GM04504 (cell line): Measurements from ENCODE around the gene SLC17A9.

Source experiments
- DNase-seq: peaks from one replicate; pipeline ENCODE4 v3.0.0-alpha.2; 2012; ENCODE audit warnings: low read depth

SLC17A9 gene

DNA sequence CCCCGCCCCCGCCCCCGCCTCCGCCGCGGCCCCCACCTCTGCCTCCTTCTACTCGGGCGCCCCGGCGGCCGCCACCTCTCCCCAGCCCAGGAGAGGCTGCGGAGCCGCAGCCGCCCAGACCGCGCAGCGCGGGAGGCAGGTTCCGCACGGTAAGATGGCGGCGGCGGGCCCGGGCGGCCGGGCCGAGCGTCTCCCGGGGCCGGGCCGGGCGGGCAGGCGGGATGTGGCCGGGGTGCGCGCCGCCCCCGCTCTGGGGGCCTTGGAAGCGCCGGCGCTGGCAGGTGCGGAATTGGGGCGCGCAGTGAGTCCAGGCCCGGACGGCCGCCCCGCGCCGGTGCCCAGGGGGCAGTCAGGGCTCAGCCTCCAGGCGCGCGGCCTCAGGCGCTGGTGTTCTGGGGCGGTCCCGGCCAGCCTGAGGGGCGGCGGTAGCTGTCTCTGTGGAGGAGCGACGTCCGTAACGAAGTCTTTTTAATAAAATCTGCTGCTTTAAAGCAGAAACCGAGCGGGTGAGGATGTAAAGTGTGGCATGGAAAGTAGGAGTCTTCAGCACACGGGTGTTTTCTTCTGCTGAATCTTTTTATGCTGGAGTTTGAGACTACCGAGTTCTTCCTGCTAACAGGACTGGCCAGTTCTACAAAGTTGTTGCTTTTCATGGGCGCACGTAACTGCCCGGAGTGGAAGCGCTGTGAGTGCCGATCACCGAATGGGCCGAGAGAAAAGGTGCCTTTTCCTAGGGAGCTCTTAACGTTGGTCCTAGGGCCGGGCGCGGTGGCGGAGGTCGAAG lies 14.2 kb upstream of the SLC17A9 start, which contains the start of gene GID8:
TSS of gene GID8 (plus strand) at position 43 of the 784 bp plus-strand sequence. CDS start 3,356 bp downstream, outside the sequence.
- no peak for DNase-seq

DNA sequence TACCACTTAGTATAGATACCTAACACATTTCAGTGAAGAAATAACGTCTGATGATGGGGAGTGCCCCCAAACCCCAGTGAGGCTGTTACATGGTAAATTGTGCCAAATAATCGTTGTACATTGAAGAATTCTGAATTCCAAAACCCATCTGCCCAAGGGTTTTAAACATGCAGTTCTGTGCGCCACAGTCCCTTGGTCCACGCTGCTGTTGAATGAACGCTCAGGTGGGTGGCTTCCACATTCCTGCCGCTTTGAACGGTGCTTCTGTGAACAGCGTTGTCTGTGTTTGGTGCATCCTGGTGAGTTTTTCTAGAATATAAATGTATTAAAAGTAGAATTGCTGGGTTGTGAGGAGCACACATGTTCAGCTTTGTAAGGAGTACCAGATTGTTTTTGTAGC lies 11.6 kb upstream of the SLC17A9 start:
- no peak for DNase-seq

DNA sequence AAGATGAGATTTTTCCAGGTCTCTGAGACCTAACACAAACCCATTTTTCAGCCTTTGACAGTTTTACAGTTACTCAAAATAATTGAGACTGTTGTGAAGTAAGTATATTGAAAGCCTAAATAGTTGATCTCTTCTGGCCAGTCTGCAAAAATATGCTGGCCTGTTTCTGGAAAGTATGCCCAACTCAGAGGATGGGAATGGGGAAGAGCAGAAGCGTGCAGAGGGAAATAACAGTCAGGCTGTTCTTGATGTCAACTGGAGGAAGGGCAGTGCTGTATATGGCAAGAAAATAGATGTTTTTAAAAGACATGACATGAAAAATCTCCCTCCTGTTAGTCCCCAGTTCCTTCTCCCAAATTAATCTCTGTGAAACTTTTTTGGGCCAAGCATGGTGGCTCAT lies 10.7 kb upstream of the SLC17A9 start:
- no peak for DNase-seq

DNA sequence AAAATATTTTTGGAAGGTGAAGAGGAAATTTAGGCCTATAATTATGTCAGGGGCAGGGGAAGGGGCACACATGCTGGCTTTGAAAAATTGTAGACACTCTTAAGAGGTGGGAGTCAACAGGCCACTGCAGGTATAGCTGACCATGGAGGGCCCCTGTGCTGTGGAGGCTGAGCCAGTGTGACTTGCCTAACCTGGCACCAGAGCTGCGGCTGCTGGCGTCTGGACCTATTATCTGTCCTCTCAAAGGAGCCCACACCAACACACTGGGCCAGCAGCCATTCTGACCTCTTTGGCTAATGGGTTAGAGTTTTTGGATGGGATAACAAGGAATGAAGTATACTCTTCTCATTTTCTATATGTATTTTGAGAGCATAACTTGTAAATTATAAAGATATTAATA lies 10.1 kb upstream of the SLC17A9 start:
- DNase-seq = no peak

DNA sequence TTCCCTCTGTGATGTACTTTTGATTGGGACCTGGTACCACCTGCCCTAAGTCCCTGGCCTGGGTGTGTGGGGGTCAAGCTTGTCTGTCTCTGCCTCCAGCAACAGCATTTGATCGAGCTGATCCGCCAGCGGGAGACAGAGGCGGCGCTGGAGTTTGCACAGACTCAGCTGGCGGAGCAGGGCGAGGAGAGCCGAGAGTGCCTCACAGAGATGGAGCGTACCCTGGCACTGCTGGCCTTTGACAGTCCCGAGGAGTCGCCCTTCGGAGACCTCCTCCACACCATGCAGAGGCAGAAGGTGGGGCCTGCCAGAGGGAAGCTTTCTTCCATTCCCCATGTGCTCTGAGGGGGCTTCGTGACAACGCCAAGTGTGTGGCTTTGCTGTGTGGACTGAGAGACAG lies 9.1 kb upstream of the SLC17A9 start:
- no peak for DNase-seq

DNA sequence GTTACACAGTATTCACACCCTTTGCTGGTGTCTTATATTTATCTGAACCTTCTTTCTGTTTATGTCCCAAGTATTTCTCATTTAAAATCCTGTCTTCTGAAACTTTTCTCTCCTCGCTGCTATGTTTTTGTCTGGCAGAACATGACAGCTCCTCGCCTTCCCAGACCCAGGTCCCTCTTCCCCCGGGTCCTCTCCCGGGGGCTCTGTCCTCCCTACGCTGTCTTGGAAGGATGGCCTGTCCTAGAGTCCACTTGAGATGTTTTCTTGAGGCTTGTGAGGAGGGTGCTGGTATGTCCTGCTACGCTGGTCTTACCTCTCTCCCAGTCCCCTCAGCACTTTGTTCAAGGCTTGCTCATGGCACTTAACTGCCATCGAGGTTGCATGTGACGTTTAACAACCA lies 8.3 kb upstream of the SLC17A9 start:
- DNase-seq = no peak

DNA sequence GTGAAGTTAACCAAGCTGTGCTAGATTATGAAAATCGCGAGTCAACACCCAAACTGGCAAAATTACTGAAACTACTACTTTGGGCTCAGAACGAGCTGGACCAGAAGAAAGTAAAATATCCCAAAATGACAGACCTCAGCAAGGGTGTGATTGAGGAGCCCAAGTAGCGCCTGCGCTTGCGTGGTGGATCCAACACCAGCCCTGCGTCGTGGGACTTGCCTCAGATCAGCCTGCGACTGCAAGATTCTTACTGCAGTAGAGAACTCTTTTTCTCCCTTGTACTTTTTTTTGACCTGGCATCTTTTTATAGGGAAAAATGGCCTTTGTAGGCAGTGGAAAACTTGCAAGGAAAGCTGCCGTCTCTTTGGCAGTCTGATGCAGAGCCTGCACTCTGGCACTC lies 7.8 kb upstream of the SLC17A9 start:
- no peak for DNase-seq

DNA sequence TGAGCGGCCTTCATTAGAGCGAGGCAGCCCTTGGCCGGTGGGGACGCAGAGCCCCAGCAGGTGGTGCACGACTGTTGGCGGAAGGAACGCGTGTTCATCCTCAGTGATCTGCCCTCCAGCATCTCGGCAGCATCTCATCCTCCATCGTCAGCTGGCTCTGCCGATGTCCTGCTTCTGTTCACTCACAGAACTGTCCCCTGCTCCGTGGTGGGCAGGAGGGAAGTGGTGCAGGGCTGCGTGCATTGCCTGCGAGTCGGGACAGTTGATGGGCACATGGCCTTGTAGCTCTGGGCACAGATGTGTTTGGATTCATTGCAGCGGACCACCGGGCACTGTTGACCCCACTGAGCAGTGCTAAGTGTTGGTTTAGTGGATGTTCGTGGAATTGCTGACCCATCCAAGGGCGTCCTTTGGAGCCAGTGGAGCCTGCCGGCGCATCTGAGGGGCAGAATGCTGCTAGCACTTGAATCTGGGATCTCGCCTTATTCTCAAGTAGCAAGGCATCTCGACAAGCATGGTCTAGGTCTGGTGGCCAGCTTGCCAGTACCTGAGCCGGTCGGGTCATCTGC lies 6.7 kb upstream of the SLC17A9 start:
- DNase-seq = no peak

DNA sequence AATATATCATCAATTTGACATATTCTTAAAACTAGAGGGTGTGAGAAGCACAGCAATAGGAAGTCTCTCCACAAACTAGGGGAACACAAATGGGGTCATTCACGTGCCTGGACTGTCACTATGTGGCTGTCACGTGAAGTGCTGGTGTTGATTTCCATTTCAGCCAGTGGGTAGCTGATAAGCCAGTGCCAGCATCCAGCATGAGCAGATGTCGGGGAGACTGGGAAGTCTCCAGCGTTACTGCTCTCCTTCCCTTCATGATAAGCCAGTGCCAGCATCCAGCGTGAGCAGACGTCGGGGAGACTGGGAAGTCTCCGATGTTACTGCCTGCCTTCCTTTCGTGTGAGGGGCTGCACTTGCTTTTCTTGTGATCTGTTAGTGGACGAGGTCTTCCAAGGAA lies 5.6 kb upstream of the SLC17A9 start:
- DNase-seq = no peak

DNA sequence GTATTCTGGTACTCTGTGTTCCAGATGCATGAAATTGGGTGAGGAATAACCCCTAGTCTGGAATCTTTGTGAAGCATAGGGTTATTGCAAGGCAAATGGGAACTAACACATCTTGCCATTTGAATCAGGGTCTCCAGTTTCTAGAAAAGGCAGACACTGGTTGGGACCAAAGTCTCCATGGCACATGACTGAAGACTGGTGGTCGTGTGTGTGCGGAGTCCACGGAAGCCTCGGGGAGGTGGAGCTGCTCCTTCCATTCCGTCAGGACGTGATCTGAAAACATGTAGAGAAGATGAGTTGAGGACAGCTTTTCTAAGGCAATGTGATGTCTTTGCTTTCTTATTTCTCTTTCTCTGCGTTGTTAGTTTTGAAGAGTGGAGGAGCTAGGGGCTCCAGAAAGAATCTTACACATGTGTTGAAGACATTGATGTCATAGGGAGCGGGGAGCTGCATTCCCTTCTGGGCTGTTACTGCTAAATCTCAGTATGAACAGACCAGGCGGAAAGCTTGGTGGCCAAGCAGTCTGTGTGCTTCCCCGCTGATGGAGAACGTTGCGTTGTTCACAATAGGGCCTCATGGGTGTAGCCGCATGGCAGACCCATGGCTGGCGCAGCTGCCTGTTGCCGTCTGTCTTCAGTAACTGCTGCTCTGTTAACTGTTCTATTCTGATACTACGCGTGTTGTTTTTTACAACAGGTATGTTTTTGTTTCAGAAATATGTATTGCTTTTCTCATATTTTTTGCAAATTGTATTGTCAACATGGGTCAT lies 4.8 kb upstream of the SLC17A9 start:
- no peak for DNase-seq

DNA sequence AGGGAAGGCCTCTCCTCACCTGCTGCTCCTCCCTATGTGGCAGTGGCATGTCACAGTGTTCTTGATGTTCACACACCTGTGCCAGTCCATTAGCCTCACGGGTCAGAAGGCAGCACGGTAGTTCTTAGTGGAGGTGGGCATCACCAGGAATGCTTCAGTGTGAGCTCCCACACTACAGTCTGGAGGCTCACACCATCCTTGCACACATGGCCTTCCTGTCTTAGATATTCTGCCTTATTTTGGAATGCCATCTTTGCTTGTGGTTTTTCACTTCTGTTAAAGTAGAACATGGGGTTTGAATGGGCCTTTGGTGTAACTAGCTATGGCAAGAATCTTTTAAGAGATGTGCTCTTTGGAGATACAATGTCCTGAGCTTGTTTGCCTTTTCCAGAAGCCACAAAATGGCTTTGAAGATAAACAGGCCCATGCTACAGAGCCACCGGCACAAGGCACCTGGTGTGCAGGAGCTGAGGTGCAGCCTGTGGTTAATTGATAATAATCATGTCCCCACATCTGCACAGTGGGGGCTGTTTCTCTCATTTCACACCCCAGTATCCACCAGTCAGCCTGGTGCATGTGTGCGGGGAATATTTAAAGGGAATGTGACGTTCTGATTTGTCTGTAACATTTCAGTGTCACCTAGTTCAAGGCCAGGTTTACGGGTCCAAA lies 3.2 kb upstream of the SLC17A9 start:
- DNase-seq = no peak

DNA sequence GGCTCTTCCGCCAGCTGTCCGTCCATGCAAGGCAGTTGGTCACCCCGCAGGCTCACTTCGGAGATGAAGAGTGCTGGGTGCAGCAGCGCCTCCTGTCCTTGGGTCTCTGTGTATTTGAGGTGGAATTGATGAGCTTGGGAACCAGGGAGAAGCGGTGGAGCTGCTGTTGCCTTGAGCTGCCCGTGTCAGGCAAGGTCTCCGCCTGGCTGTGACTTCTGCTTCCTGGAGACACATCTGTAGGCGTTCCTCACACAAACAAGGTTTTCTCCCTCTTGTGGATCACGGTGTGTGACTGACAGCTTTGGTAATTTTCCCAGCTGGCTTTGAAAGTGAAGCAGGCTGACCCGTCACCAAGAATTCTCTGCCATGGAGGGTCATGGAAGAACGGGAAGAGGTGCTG lies 2.5 kb upstream of the SLC17A9 start:
- no peak for DNase-seq

DNA sequence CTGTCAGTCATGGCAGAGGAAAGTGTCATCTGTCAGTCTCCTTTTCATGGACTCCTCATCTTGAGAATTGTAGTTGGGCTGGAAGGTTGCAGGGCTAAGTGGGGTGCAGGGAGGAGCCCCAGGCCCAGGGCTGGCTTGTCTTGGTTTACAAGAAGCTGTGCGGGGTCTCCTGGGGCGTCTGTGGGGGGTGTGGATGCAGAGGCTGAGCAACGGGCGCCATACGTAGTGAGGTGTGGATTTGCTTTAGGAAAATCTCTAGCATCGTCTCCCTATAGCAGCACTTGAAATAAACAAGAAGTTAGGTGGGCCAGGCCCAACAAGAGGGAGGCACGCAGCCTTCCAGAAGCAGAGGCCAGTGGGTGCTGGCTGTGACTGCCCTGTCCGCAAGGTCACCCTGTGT lies 1.8 kb upstream of the SLC17A9 start:
- no peak for DNase-seq

DNA sequence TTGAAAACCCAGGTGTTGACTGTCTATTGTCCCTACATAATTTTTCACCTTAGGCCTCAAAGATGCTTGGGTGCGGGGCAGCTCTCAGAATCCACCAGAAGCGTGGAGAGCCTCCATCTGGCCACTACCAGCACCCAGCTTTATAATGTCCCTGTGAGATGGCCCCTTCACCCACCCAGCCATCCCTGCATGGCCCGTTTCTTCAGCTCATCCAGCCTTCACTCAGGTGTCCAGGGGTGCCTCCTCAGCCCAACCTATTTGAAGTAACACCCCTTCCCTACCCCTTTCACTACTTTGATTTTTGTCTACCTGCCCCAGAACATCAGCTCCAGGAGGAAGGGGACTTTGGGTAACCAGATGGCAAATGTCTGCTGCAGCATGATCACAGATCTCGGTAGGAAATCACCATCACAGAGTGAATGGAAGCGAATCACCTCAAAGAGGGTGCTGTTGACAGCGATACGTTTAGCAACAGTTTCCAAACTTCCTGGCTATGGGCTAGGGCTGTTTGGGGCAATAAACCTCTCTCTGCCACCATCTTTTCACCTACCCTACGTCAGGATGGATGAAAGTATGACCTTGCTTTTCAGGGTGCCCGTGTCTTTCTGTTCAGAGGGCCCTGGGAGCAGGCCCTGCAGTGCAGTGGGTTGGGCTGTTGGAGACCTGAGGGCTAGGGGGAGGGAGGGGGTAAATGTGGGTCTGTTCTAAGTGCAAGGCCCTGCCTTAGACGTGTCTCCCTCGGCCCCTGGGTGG lies 1.2 kb upstream of the SLC17A9 start:
- no peak for DNase-seq

DNA sequence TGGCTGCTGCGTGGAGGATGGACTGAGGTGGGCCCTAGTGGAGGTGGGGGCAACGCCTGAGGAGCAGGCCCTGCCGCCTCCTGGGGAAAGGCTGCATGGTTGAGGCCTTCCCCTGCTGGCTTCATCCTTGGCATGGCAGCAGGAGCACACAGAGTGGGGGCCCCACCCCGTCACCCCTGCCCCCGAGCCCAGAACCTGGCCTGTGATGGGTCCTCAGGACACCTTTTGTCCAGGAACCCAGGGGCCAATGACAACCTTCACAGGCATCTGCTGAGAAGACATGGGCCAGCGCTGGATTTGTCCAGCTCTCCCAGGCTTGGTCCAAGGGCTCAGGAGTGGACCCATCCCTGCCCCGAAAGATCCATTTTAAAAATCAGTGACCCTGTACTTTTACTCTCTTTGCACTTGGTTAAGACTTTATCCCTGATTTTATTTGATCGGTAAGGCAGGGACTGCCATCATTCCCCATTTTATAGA lies 575 bp upstream of the SLC17A9 start:
- DNase-seq = no peak

DNA sequence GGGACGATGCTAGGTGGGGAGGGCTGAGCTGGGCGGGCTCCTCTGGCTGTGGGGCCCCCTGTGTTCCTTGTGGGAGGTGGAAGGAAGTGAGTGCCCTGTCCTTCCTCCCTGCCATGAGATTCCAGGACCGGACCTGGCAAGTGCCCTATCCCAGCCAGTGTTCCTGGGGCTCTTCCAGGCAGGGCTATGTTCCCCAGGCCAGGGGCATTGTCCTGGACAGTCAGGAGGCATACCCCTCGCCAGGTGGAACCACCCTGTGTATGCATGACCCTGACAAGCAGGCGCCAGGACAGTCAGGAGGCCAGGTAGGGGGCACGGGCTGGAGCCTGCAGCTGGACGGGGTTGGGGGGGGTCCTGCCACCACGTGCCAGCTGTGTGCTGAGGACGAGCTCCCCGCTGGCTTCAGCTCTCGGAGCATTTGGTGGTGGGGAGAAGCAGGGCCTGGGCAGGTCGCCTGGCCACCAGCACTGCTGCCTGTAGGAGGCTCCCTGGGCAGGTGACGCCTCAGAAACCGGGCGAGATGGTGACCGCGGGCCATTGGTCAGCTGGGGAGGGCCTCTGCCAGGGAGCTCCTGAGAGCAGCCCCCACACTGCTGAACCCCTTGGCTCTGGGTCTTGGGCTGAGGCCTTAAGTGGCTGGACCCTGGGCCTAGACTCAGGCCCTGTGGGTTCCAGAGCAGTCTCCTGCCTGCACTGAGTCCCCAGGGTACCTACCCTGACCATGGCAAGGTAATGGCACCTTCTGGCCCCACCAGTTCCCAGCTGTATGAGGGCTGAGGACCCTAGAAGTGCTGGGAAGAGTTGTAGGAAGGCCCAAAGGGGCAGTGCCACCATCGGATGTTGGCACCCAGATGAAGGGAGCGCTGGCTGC lies 694 bp downstream of the SLC17A9 start:
- no peak for DNase-seq

DNA sequence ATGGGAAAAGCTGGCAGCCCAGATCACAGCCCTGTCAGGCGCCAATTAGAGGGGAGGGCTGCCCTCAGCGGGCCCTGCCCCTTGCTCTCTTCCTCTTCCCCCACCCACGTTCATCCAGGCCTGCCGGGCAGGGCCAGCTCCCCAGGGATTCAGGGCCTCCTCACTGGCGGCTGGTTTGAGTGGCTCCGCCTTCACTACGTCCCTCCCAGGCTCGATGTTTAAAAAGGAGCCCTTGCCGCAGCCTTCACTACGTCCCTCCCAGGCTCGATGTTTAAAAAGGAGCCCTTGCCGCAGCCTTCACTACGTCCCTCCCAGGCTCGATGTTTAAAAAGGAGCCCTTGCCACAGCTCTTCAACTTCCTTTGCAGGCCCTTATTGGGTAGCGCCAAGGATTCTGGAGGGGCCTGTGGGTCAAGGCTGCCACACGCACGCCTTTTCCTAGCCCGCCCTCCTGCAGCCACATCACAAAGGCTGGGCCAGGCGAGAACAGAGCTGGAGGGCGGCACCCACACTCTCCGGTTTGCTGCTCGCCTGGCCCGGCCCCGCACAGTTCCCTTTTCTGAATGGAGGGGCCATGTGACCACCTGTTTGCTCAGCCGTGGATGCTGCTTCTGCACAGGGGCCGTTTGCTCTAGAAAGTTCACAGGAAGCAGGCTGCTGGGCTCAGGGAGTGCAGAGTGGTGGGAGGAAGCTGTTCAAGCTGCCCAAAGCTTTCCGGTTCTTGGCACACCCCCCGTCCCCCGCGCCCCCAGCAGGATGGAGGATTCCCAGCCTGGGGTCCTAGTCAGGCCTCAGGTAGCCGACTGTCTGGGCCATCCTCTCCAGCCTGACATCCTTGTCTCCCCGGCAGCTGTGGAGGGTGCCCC lies 1.6 kb downstream of the SLC17A9 start:
- DNase-seq = peak; percentile 35

DNA sequence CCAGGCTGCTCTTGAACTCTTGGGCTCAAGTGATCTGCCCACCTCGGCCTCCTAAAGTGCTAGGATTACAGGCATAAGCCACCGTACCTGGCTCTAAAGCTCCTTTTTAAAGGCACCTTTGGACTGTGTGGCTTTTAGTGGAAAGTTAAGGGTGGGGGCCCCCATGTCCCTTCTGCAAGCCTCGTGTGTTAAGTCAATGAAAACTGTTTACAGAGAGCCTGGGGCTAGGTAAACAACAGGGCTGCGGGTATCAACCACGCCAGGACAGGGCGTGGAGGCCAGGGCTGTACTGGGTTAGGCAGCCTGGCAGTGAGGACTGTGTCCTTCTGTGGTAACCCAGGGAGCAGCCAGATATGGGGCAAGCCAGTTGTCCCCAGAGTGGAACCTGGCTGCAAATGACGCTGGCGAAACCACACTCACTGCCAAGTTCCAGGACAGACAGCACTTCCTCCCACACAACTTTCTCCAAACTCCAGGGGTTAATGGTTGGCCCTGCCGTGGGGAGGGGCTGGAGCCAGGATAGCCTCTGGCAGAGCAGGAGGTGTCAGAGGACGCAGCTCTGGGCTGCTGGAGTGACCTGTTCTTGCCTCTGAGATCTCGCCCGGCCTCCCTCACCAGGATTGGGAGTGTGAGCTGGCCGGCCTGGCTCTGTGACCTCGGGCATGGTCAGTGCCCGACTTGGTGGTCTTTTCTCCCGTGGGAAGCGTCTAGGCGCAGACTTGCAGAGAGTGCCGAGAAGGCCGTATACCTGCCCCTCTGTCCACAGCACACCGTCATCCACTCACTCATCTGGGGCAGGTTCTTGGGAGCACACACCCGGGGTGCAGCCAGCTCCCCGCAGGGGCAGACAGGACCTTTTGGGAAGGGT lies 3.2 kb downstream of the SLC17A9 start:
- no peak for DNase-seq
